GM12878 (cell line): ENCODE results near the gene ANTXR2. TPM values are rescaled to one million over a fixed set of nuclear protein-coding genes. Genes with fewer than 3 reads are reported as not detected.

Experiments
- ATAC-seq: fragments of 200-7000 bp; cut with Tn5 transposase; 3 replicates; pipeline ENCODE4 v1.9.1; 2020; ENCODE audit warnings: mild to moderate bottlenecking, moderate library complexity
- BruUV-seq: library from RNA; stranded (reverse); fragments of 400-500 nt; replicated peaks from 2 replicates; lab custom pipeline; 2021; lab: Mats Ljungman, UMichigan
- CTCF ChIA-PET: fragments of 300-600 bp; sonication (Branson Sonifier 250); formaldehyde crosslinking; extraction: SDS; loops from one replicate; lab custom pipeline; 2021; ENCODE audit warnings: inconsistent platforms; lab: Yijun Ruan, JAX
- POLR2A ChIA-PET: fragments of 350-600 bp; formaldehyde crosslinking; extraction: SDS; loops from one replicate; lab custom pipeline; 2021; ENCODE audit warnings: inconsistent platforms; lab: Charles Lee
- RAD21 ChIA-PET: fragments of 300-600 bp; sonication (Branson Sonifier 250); formaldehyde crosslinking; loops from one replicate; lab custom pipeline; 2023; ENCODE audit warnings: antibody characterized with exemption; ENCODE audit not compliant: unreplicated experiment; lab: Charles Lee
- SMC1A ChIA-PET: fragments of 300-600 bp; sonication (Branson Sonifier 250); formaldehyde crosslinking; loops from one replicate; lab custom pipeline; 2023; ENCODE audit not compliant: unreplicated experiment, uncharacterized antibody; lab: Charles Lee
- DNase-seq: peaks from one replicate; pipeline ENCODE4 v3.0.0-alpha.2; 2011; ENCODE audit warnings: low read depth, low spot score
- FAIRE-seq: peaks from 3 replicates; lab custom pipeline; 2011; peaks lifted over from hg19 to GRCh38; lab: Jason Lieb, UNC
- H2AFZ ChIP-seq: 2 replicates; pipeline ENCODE4 v1.6.0; 2011; ENCODE audit warnings: low read depth, low read length, control low read depth; ENCODE audit not compliant: control insufficient read depth
- H3K27ac ChIP-seq: 2 replicates; pipeline ENCODE4 v1.5.1; 2011; ENCODE audit warnings: control low read depth; ENCODE audit not compliant: control insufficient read depth, insufficient read depth
- H3K27me3 ChIP-seq, 2 experiments: replicated peaks in 1 of 2; 2 replicates each; pipeline versions ENCODE4 v1.6.0 to v1.6.1; 2011; ENCODE audit warnings: low read length in 1 of 2; ENCODE audit not compliant: control insufficient read depth in 2 of 2, insufficient read depth in 2 of 2
- H3K36me3 ChIP-seq, 2 experiments: 2 replicates each; pipeline ENCODE4 v1.5.1; 2011; ENCODE audit warnings: low read length in 1 of 2; ENCODE audit not compliant: control insufficient read depth in 2 of 2, insufficient read depth in 2 of 2
- H3K4me1 ChIP-seq: 2 replicates; pipeline ENCODE4 v1.6.1; 2011; ENCODE audit warnings: mild to moderate bottlenecking, low read length, moderate library complexity, mixed read lengths; ENCODE audit not compliant: control insufficient read depth, insufficient read depth
- H3K4me2 ChIP-seq: 2 replicates; pipeline ENCODE4 v1.6.0; 2011; ENCODE audit warnings: control low read depth; ENCODE audit not compliant: control insufficient read depth, insufficient read depth
- H3K4me3 ChIP-seq: fragments of 200-600 bp; sonication (generic); 2 replicates; pipeline ENCODE4 v1.5.1; 2016
- H3K79me2 ChIP-seq: 2 replicates; pipeline ENCODE4 v1.6.0; 2011; ENCODE audit warnings: low read length; ENCODE audit not compliant: control insufficient read depth, insufficient read depth
- H3K9ac ChIP-seq: 2 replicates; pipeline ENCODE4 v1.8.0; 2011; ENCODE audit warnings: low read length, control low read depth, mixed read lengths; ENCODE audit not compliant: control insufficient read depth, insufficient read depth
- H3K9me3 ChIP-seq: replicated peaks from 3 replicates; pipeline ENCODE4 v1.5.1; 2011; ENCODE audit warnings: mild to moderate bottlenecking, low read length; ENCODE audit not compliant: control insufficient read depth, insufficient read depth
- H4K20me1 ChIP-seq: 2 replicates; pipeline ENCODE4 v1.6.0; 2011; ENCODE audit not compliant: control insufficient read depth, insufficient read depth
- KLF5 ChIP-seq: fragments of 450-650 bp; IDR thresholded peaks from 2 replicates; pipeline ENCODE4 v1.6.1; 2014; ENCODE audit warnings: mild to moderate bottlenecking; ENCODE audit not compliant: partially characterized antibody
- MEF2A ChIP-seq: IDR thresholded peaks from 2 replicates; pipeline ENCODE4 v1.6.1; 2011; ENCODE audit warnings: low read depth, mild to moderate bottlenecking, low read length, moderate library complexity; ENCODE audit not compliant: insufficient read depth
- MTA2 ChIP-seq: fragments of 450-650 bp; IDR thresholded peaks from 2 replicates; pipeline ENCODE4 v1.6.1; 2016; ENCODE audit warnings: low read depth, mild to moderate bottlenecking, moderate library complexity
- RELA ChIP-seq: fragments of 450-650 bp; IDR thresholded peaks from 2 replicates; pipeline ENCODE4 v1.8.0; 2014; ENCODE audit warnings: borderline replicate concordance; ENCODE audit not compliant: partially characterized antibody
- SRF ChIP-seq, 2 experiments: IDR thresholded peaks; 2 replicates each; pipeline ENCODE4 v1.6.1; 2011; ENCODE audit warnings: low read depth in 2 of 2, low read length in 2 of 2, mild to moderate bottlenecking in 1 of 2, moderate library complexity in 1 of 2
- ZBTB11 ChIP-seq: fragments of 450-650 bp; formaldehyde crosslinking; IDR thresholded peaks from 2 replicates; pipeline ENCODE4 v1.5.0; 2022; ENCODE audit warnings: mild to moderate bottlenecking, missing genetic modification characterization
- WGBS: methylation state at CpG from one replicate; pipeline ENCODE4 v1.1.6; 2016; ENCODE audit warnings: low lambda C conversion rate; ENCODE audit not compliant: insufficient replicate concordance, insufficient coverage; ENCODE audit errors: missing lambda C conversion rate; 5-methylcytosine and 5-hydroxymethylcytosine counted together
- in situ Hi-C: fragments of 300-500 bp; cut with MboI; formaldehyde crosslinking; loops from 9 replicates; pipeline ENCODE4 v1.14.3; 2018; ENCODE audit warnings: mixed read lengths
- intact Hi-C: fragments of 100-400 bp; cut with micrococcal nuclease; formaldehyde crosslinking; loops from one replicate; pipeline ENCODE4 v1.14.2; 2022; ENCODE audit not compliant: unreplicated experiment
- polyA plus RNA-seq, 11 experiments: library from polyadenylated mRNA; depleted of rRNA in 4 of 11; unstranded in 6 of 11; stranded (reverse) in 5 of 11; fragments of >200 nt; fragmentation: Nextera tagmentation in 4 of 11; fragmentation: Illumina TruSeq in 1 of 11; extraction: Ambion mirVana in 4 of 11; extraction: Trizol in 1 of 11; gene quantifications; 1 replicate in 1 of 11; 2 replicates in 10 of 11; pipeline versions ENCODE4 v1.2.1 to v1.2.3, GENCODE V29; 2011 to 2016; ENCODE audit warnings: inconsistent platforms in 2 of 11, missing spikeins in 2 of 11, low read depth in 1 of 11
- total RNA-seq, 4 experiments: library from RNA; depleted of rRNA in 3 of 4; stranded (reverse); fragments of >200 nt in 3 of 4; fragmentation: Illumina TruSeq in 1 of 4; extraction: Trizol in 1 of 4; gene quantifications; 2 replicates each; pipeline versions ENCODE4 v1.2.1 to v1.2.3, GENCODE V29; 2013 to 2021
- TF ChIP-seq, protein P1 (sequence below): IDR thresholded peaks from 2 replicates; pipeline ENCODE4 v1.6.1; 2011; ENCODE audit warnings: mild to moderate bottlenecking, low read depth, low read length, moderate library complexity; ENCODE audit not compliant: insufficient replicate concordance

Gene ANTXR2
- total and polyA plus RNA-seq, 10 of the 15 experiments (the other 5 are each of a cell fraction or from before 2014, with no cell fraction given): 1.4 to 8.9 (median 5.7) TPM

DNA sequence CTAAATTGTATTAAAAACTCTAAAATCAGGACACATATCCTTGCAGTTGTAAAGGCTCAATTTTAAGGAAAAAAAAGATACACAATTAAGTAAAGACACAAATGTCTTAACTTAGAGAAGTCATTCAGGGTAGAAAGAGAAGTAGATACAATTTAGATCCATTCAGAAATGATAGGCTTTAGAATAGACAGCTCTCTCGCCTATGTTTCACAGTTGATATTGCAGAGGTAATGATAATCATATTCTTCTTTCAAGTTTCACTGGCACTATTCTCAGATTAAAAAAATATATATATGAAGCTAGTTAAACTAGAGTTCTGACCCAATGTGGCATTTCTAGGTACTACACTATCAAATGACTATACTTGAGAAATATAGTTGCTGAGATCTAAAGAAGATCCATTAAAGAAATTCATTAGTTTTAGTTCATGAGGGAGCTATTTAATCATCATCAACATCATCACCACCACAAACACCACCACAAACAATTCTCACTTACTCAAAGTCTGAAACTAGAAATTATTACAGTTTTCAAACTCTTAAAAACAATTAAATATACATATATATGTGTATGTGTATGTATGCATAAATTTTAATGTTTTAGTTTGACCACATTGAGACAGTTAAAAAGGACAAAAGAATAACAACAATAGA lies 93.1 kb downstream of the ANTXR2 start:
- Histone ChIP-seq H3K4me1 (no peaks in the 10 kb centered on the region), H3K4me3 (no peak overlapping the region), H3K27ac (no peak overlapping the region), H3K36me3 (no peaks in the 10 kb centered on the region), H3K9ac (no peak overlapping the region), H3K27me3 (no peaks in the 10 kb centered on the region), H2AFZ (no peak overlapping the region), H3K79me2 (no peaks in the 10 kb centered on the region), H4K20me1 (no peaks in the 10 kb centered on the region), H3K9me3 (no peaks in the 10 kb centered on the region), H3K4me2 (no peak overlapping the region)
- intact Hi-C loops (no loop called here), in situ Hi-C loops (no loop called here)
- RAD21 ChIA-PET: interaction anchor here (1.2 to 1.8 kb wide), 3 partner anchors 62 to 203 kb away, joined by 3 read pairs; no protein-coding TSS in a partner anchor
- ATAC-seq: peak; percentile 69
- CTCF ChIA-PET: interaction anchor here (1.1 to 1.5 kb wide), 4 partner anchors 8 to 236 kb away, joined by 3 to 5 read pairs (median 4); no protein-coding TSS in a partner anchor
- SMC1A ChIA-PET: interaction anchor here (0.8 to 1.7 kb wide), 6 partner anchors 11 to 206 kb away, joined by 3 to 4 read pairs (median 3); no protein-coding TSS in a partner anchor
- POLR2A ChIA-PET: no interaction called here
- WGBS: 95% methylated on average over 1 of the region's 1 CpG
- TF ChIP-seq MTA2 (peak; percentile 63; the same call in 1 of the 2 replicates), SRF (IDR thresholded peaks at IDR 0.05; ENCODE audit: low read depth in 2 of 2, low read length in 2 of 2) (no peak)
- FAIRE-seq: no peak
- no TSS peak for BruUV-seq
- no peak for DNase-seq

DNA sequence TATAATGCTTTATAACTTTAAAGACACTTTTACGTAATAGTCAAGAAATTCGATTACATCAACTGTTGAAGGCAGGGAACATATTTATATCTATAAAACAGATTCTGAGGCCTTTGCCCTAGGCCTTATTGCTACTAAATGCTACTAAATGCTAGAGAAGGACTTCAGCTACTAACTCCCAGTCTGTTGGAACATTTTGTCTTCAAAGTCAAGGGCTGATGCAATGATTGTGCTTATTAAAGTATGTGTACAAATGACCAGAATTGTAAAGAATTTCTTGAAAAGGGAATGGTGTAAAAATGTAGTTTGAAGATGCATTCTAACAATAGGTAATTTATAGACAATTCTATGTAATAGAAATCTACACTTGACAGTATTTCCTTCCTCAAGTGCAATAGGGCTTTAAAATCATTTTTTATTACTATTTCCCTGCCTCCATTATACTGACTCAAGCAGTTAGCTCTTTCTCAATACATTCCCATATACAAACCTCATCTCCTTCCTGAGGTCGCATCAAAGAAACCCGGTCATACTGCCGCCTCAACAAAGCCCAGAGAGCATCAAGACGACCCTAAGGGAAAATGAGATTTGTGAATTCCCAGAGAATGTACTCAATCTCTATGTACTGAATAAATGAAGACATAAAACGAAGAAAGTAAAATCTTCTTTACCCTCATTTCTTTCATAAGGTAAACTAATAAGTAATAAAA lies 95.7 kb downstream of the ANTXR2 start:
- CTCF ChIA-PET: no interaction called here
- TF ChIP-seq RELA (no peak), KLF5 (no peak), MEF2A (no peak), ZBTB11 (CRISPR knock-in tag) (no peak)
- TF ChIP-seq, protein P1, sequence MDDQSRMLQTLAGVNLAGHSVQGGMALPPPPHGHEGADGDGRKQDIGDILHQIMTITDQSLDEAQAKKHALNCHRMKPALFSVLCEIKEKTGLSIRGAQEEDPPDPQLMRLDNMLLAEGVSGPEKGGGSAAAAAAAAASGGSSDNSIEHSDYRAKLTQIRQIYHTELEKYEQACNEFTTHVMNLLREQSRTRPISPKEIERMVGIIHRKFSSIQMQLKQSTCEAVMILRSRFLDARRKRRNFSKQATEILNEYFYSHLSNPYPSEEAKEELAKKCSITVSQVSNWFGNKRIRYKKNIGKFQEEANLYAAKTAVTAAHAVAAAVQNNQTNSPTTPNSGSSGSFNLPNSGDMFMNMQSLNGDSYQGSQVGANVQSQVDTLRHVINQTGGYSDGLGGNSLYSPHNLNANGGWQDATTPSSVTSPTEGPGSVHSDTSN: no peak

More for the DNA sequence above, 95.7 kb downstream of the ANTXR2 start:
- H4K20me1 ChIP-seq: no peaks in the 10 kb centered on the region
- no peaks in the 10 kb centered on the region for H3K4me1 ChIP-seq
- 81% methylated on average over 7 of the region's 7 CpGs for WGBS
- SMC1A ChIA-PET: no interaction called here
- H3K9ac ChIP-seq: no peak overlapping the region
- intact Hi-C loops: no loop called here
- no peak overlapping the region for H3K27ac ChIP-seq
- H3K36me3 ChIP-seq: no peaks in the 10 kb centered on the region
- POLR2A ChIA-PET: no interaction called here
- no peak for FAIRE-seq
- RAD21 ChIA-PET: no interaction called here
- BruUV-seq: no TSS peak
- DNase-seq: no peak
- no peaks in the 10 kb centered on the region for H3K27me3 ChIP-seq
- no peaks in the 10 kb centered on the region for H3K9me3 ChIP-seq
- in situ Hi-C loops: no loop called here
- H3K4me3 ChIP-seq: no peak overlapping the region
- no peak overlapping the region for H2AFZ ChIP-seq
- no peak for ATAC-seq
- no peak overlapping the region for H3K4me2 ChIP-seq
- H3K79me2 ChIP-seq: no peaks in the 10 kb centered on the region
